ENCODE measurements around the gene CHRND. TPM values are rescaled to one million over a fixed set of nuclear protein-coding genes. Genes with fewer than 3 reads are reported as not detected.

Gene CHRND
- polyA plus RNA-seq, 2 donors, result not detected

GRCh38 chr2:232533944-232534710 lies 8.2 kb downstream of the CHRND start:
- Histone ChIP-seq H3K4me3 (ENCODE audit: low read depth in 1 of 2, low read length in 2 of 2) (no peak overlapping the region), H3K4me1 (ENCODE audit: control insufficient read depth in 2 of 2, insufficient read depth in 2 of 2, low read length in 1 of 2) (peaks cover 0 to 2% of the 10 kb centered on the region in 2 donors), H3K27ac (ENCODE audit: low read depth in 2 of 2, low read length in 1 of 2) (no peak overlapping the region), H3K36me3 (ENCODE audit: control insufficient read depth in 2 of 2, insufficient read depth in 2 of 2, low read length in 1 of 2) (no peaks in the 10 kb centered on the region), H3K27me3 (ENCODE audit: control insufficient read depth in 1 of 2, insufficient read depth in 2 of 2, low read length in 2 of 2) (no peaks in the 10 kb centered on the region), H3K9me3 (ENCODE audit: control insufficient read depth in 2 of 2, insufficient read depth in 1 of 2, low read depth in 1 of 2, low read length in 1 of 2) (peaks cover 0 to 6% of the 10 kb centered on the region in 2 donors)
- 74 to 77% methylated on average over 13 of the region's 13 CpGs for WGBS, 2 donors

- H3K27ac ChIP-seq (ENCODE audit: low read depth in 2 of 2, low read length in 1 of 2), result no peak overlapping the region
- no peaks in the 10 kb centered on the region for H3K27me3 ChIP-seq (ENCODE audit: control insufficient read depth in 1 of 2, insufficient read depth in 2 of 2, low read length in 2 of 2)
- no peak overlapping the region for H3K4me3 ChIP-seq (ENCODE audit: low read depth in 1 of 2, low read length in 2 of 2)
- H3K9me3 ChIP-seq (ENCODE audit: control insufficient read depth in 2 of 2, insufficient read depth in 1 of 2, low read depth in 1 of 2, low read length in 1 of 2), result peaks cover 0 to 6% of the 10 kb centered on the region in 2 donors
- H3K4me1 ChIP-seq (ENCODE audit: control insufficient read depth in 2 of 2, insufficient read depth in 2 of 2, low read length in 1 of 2), result peaks cover 3 to 6% of the 10 kb centered on the region in 2 donors
- WGBS, 2 donors, result 77% methylated on average over 14 of the region's 14 CpGs
- no peaks in the 10 kb centered on the region for H3K36me3 ChIP-seq (ENCODE audit: control insufficient read depth in 2 of 2, insufficient read depth in 2 of 2, low read length in 1 of 2)
Observed at GRCh38 chr2:232534940-232535651, 9.1 kb downstream of the CHRND start.

GRCh38 chr2:232535761-232536530 lies 10.0 kb downstream of the CHRND start:
- Histone ChIP-seq H3K4me3 (ENCODE audit: low read depth in 1 of 2, low read length in 2 of 2) (no peak overlapping the region), H3K27me3 (ENCODE audit: control insufficient read depth in 1 of 2, insufficient read depth in 2 of 2, low read length in 2 of 2) (no peaks in the 10 kb centered on the region), H3K9me3 (ENCODE audit: control insufficient read depth in 2 of 2, insufficient read depth in 1 of 2, low read depth in 1 of 2, low read length in 1 of 2) (peaks cover 0 to 6% of the 10 kb centered on the region in 2 donors), H3K36me3 (ENCODE audit: control insufficient read depth in 2 of 2, insufficient read depth in 2 of 2, low read length in 1 of 2) (no peaks in the 10 kb centered on the region), H3K4me1 (ENCODE audit: control insufficient read depth in 2 of 2, insufficient read depth in 2 of 2, low read length in 1 of 2) (peaks cover 3 to 6% of the 10 kb centered on the region in 2 donors), H3K27ac (ENCODE audit: low read depth in 2 of 2, low read length in 1 of 2) (no peak overlapping the region)
- 88 to 89% methylated on average over 5 of the region's 5 CpGs for WGBS, 2 donors

- no peak overlapping the region for H3K27ac ChIP-seq (ENCODE audit: low read depth in 2 of 2, low read length in 1 of 2)
- H3K36me3 ChIP-seq (ENCODE audit: control insufficient read depth in 2 of 2, insufficient read depth in 2 of 2, low read length in 1 of 2), result no peaks in the 10 kb centered on the region
- no peaks in the 10 kb centered on the region for H3K27me3 ChIP-seq (ENCODE audit: control insufficient read depth in 1 of 2, insufficient read depth in 2 of 2, low read length in 2 of 2)
- 54 to 63% methylated on average over 5 of the region's 5 CpGs for WGBS, 2 donors
- H3K9me3 ChIP-seq (ENCODE audit: control insufficient read depth in 2 of 2, insufficient read depth in 1 of 2, low read depth in 1 of 2, low read length in 1 of 2), result peaks cover 0 to 6% of the 10 kb centered on the region in 2 donors
- no peak overlapping the region for H3K4me3 ChIP-seq (ENCODE audit: low read depth in 1 of 2, low read length in 2 of 2)
- H3K4me1 ChIP-seq (ENCODE audit: control insufficient read depth in 2 of 2, insufficient read depth in 2 of 2, low read length in 1 of 2), result peaks cover 3 to 6% of the 10 kb centered on the region in 2 donors
Observed at GRCh38 chr2:232537079-232537478, 11.1 kb downstream of the CHRND start.

- H3K27ac ChIP-seq (ENCODE audit: low read depth in 2 of 2, low read length in 1 of 2), result no peak overlapping the region
- 67 to 73% methylated on average over 4 of the region's 4 CpGs for WGBS, 2 donors
- H3K4me1 ChIP-seq (ENCODE audit: control insufficient read depth in 2 of 2, insufficient read depth in 2 of 2, low read length in 1 of 2), result peaks cover 3 to 6% of the 10 kb centered on the region in 2 donors
- no peaks in the 10 kb centered on the region for H3K36me3 ChIP-seq (ENCODE audit: control insufficient read depth in 2 of 2, insufficient read depth in 2 of 2, low read length in 1 of 2)
- no peak overlapping the region for H3K4me3 ChIP-seq (ENCODE audit: low read depth in 1 of 2, low read length in 2 of 2)
- H3K9me3 ChIP-seq (ENCODE audit: control insufficient read depth in 2 of 2, insufficient read depth in 1 of 2, low read depth in 1 of 2, low read length in 1 of 2), result peaks cover 0 to 6% of the 10 kb centered on the region in 2 donors
- no peaks in the 10 kb centered on the region for H3K27me3 ChIP-seq (ENCODE audit: control insufficient read depth in 1 of 2, insufficient read depth in 2 of 2, low read length in 2 of 2)
Observed at GRCh38 chr2:232537499-232537898, 11.5 kb downstream of the CHRND start.

- 23 to 28% methylated on average over 4 of the region's 4 CpGs for WGBS, 2 donors
- Histone ChIP-seq H3K4me3 (ENCODE audit: low read depth in 1 of 2, low read length in 2 of 2) (no peak overlapping the region), H3K36me3 (ENCODE audit: control insufficient read depth in 2 of 2, insufficient read depth in 2 of 2, low read length in 1 of 2) (no peaks in the 10 kb centered on the region), H3K4me1 (ENCODE audit: control insufficient read depth in 2 of 2, insufficient read depth in 2 of 2, low read length in 1 of 2) (peaks cover 3 to 6% of the 10 kb centered on the region in 2 donors), H3K27me3 (ENCODE audit: control insufficient read depth in 1 of 2, insufficient read depth in 2 of 2, low read length in 2 of 2) (no peaks in the 10 kb centered on the region), H3K9me3 (ENCODE audit: control insufficient read depth in 2 of 2, insufficient read depth in 1 of 2, low read depth in 1 of 2, low read length in 1 of 2) (peaks cover 0 to 6% of the 10 kb centered on the region in 2 donors), H3K27ac (ENCODE audit: low read depth in 2 of 2, low read length in 1 of 2) (no peak overlapping the region)
Observed at GRCh38 chr2:232538671-232539070, 12.7 kb downstream of the CHRND start.

- H3K4me3 ChIP-seq (ENCODE audit: low read depth in 1 of 2, low read length in 2 of 2), result no peak within 1 kb of the TSS
- H3K4me1 ChIP-seq (ENCODE audit: control insufficient read depth in 2 of 2, insufficient read depth in 2 of 2, low read length in 1 of 2), result peaks cover 3 to 6% of the 10 kb centered on the region in 2 donors
- no peak within 1 kb of the TSS for H3K27ac ChIP-seq (ENCODE audit: low read depth in 2 of 2, low read length in 1 of 2)
- no peaks in the 10 kb centered on the region for H3K27me3 ChIP-seq (ENCODE audit: control insufficient read depth in 1 of 2, insufficient read depth in 2 of 2, low read length in 2 of 2)
- H3K9me3 ChIP-seq (ENCODE audit: control insufficient read depth in 2 of 2, insufficient read depth in 1 of 2, low read depth in 1 of 2, low read length in 1 of 2), result peaks cover 0 to 6% of the 10 kb centered on the region in 2 donors
- no peaks in the 10 kb centered on the region for H3K36me3 ChIP-seq (ENCODE audit: control insufficient read depth in 2 of 2, insufficient read depth in 2 of 2, low read length in 1 of 2)
- WGBS, 2 donors, result 53 to 54% methylated on average over 23 of the region's 23 CpGs
Observed at GRCh38 chr2:232539298-232540231, 13.6 kb downstream of the CHRND start, which contains the start of gene CHRNG. Gene CHRNG, plus strand, starts transcription at chr2:232539692. Its CDS starts 56 bp downstream, at chr2:232539748.

GRCh38 chr2:232540441-232541041 lies 14.6 kb downstream of the CHRND start:
- 78 to 80% methylated on average over 17 of the region's 17 CpGs for WGBS, 2 donors
- H3K27me3 ChIP-seq (ENCODE audit: control insufficient read depth in 1 of 2, insufficient read depth in 2 of 2, low read length in 2 of 2), result no peaks in the 10 kb centered on the region
- H3K36me3 ChIP-seq (ENCODE audit: control insufficient read depth in 2 of 2, insufficient read depth in 2 of 2, low read length in 1 of 2), result peaks cover 0 to 2% of the 10 kb centered on the region in 2 donors
- H3K4me1 ChIP-seq (ENCODE audit: control insufficient read depth in 2 of 2, insufficient read depth in 2 of 2, low read length in 1 of 2), result peaks cover 3 to 6% of the 10 kb centered on the region in 2 donors
- no peak overlapping the region for H3K27ac ChIP-seq (ENCODE audit: low read depth in 2 of 2, low read length in 1 of 2)
- peaks cover 0 to 4% of the 10 kb centered on the region in 2 donors for H3K9me3 ChIP-seq (ENCODE audit: control insufficient read depth in 2 of 2, insufficient read depth in 1 of 2, low read depth in 1 of 2, low read length in 1 of 2)
- no peak overlapping the region for H3K4me3 ChIP-seq (ENCODE audit: low read depth in 1 of 2, low read length in 2 of 2)
